HepG2 (cell line): ENCODE measurements around the gene TWNK. TPM values are rescaled to one million over a fixed set of nuclear protein-coding genes. Genes with fewer than 3 reads are reported as not detected.

Experiments used
- AHDC1 ChIP-seq: sonication (generic); formaldehyde crosslinking; IDR thresholded peaks from 2 replicates; pipeline ENCODE4 v1.5.1; 2020; ENCODE audit warnings: mild to moderate bottlenecking, missing genetic modification reagents, borderline replicate concordance
- AHR ChIP-seq: IDR thresholded peaks from 2 replicates; pipeline ENCODE4 v1.6.1; 2018; ENCODE audit warnings: missing genetic modification reagents, missing compliant biosample characterization
- BHLHE40 ChIP-seq: IDR thresholded peaks from 2 replicates; pipeline ENCODE4 v1.6.1; 2011; ENCODE audit warnings: low read length, improper control_type of control experiment
- FOXA3 ChIP-seq: IDR thresholded peaks from 2 replicates; pipeline ENCODE4 v1.6.1; 2016; ENCODE audit warnings: missing genetic modification reagents, missing compliant biosample characterization
- HNRNPLL ChIP-seq: fragments of 200-400 bp; formaldehyde crosslinking; IDR thresholded peaks from 2 replicates; pipeline ENCODE4 v1.6.1; 2017; ENCODE audit warnings: mild to moderate bottlenecking, low read depth, low read length; ENCODE audit not compliant: poor library complexity, severe bottlenecking
- HOXA7 ChIP-seq: sonication (generic); formaldehyde crosslinking; IDR thresholded peaks from 2 replicates; pipeline ENCODE4 v1.8.1; 2022; ENCODE audit warnings: mild to moderate bottlenecking, missing genetic modification reagents, moderate library complexity
- IKZF4 ChIP-seq: sonication (generic); formaldehyde crosslinking; IDR thresholded peaks from 2 replicates; pipeline ENCODE4 v1.5.1; 2020; ENCODE audit warnings: borderline replicate concordance, mild to moderate bottlenecking, low read depth, missing genetic modification reagents; ENCODE audit errors: not compliant biosample characterization
- IRF9 ChIP-seq: sonication (generic); formaldehyde crosslinking; IDR thresholded peaks from 2 replicates; pipeline ENCODE4 v1.8.0; 2022; ENCODE audit warnings: missing genetic modification reagents, mild to moderate bottlenecking, borderline replicate concordance
- IRX3 ChIP-seq: sonication (generic); formaldehyde crosslinking; IDR thresholded peaks from 2 replicates; pipeline ENCODE4 v1.8.1; 2023; ENCODE audit warnings: mild to moderate bottlenecking, low read depth, missing genetic modification reagents, borderline replicate concordance
- KLF15 ChIP-seq: sonication (generic); formaldehyde crosslinking; IDR thresholded peaks from 2 replicates; pipeline ENCODE4 v1.8.1; 2023; ENCODE audit warnings: borderline replicate concordance, mild to moderate bottlenecking, inconsistent platforms, missing genetic modification reagents, mixed read lengths
- LBX2 ChIP-seq: sonication (generic); formaldehyde crosslinking; IDR thresholded peaks from 2 replicates; pipeline ENCODE4 v1.5.0; 2020; ENCODE audit warnings: missing genetic modification reagents, mild to moderate bottlenecking, borderline replicate concordance
- PRDM4 ChIP-seq: sonication (generic); formaldehyde crosslinking; IDR thresholded peaks from 2 replicates; pipeline ENCODE4 v1.9.0; 2021; ENCODE audit warnings: missing genetic modification reagents, borderline replicate concordance
- RNF2 ChIP-seq: fragments of 450-650 bp; conservative IDR thresholded peaks from 2 replicates; pipeline ENCODE4 v1.6.1; 2016; ENCODE audit warnings: low read depth
- U2AF2 ChIP-seq: fragments of 200-400 bp; formaldehyde crosslinking; IDR thresholded peaks from 2 replicates; pipeline ENCODE4 v1.6.1; 2017; ENCODE audit warnings: low read depth, mild to moderate bottlenecking, low read length
- ZFP82 ChIP-seq: sonication (generic); formaldehyde crosslinking; IDR thresholded peaks from 2 replicates; pipeline ENCODE4 v1.5.1; 2020; ENCODE audit warnings: mild to moderate bottlenecking, missing genetic modification reagents, borderline replicate concordance
- ZNF12 ChIP-seq: sonication (generic); formaldehyde crosslinking; IDR thresholded peaks from 2 replicates; pipeline ENCODE4 v1.5.0; 2020; ENCODE audit warnings: missing genetic modification reagents
- polyA plus RNA-seq, 8 experiments: library from polyadenylated mRNA; depleted of rRNA in 3 of 8; stranded (reverse) in 7 of 8; unstranded in 1 of 8; fragments of >200 nt; fragmentation: Illumina TruSeq in 4 of 8; extraction: Trizol in 4 of 8; gene quantifications; 2 replicates each; pipeline versions ENCODE4 v1.2.1 to v1.2.3, GENCODE V29; 2011 to 2016; ENCODE audit warnings: low read depth in 4 of 8, missing spikeins in 1 of 8, mixed read lengths in 1 of 8; ENCODE audit not compliant: insufficient read depth in 1 of 8
- total RNA-seq, 5 experiments: library from RNA; depleted of rRNA; stranded (reverse); fragments of >200 nt; fragmentation: Illumina TruSeq; extraction: Trizol; gene quantifications; 2 replicates each; pipeline ENCODE4 v1.2.3, GENCODE V29; 2016; ENCODE audit warnings: low read depth in 1 of 5
- TF ChIP-seq, protein P1 (sequence below): IDR thresholded peaks from 2 replicates; pipeline ENCODE4 v1.6.1; 2018; ENCODE audit warnings: missing genetic modification reagents, mild to moderate bottlenecking, missing compliant biosample characterization

TWNK gene
- total and polyA plus RNA-seq, 2 of the 13 experiments (the other 11 are each of a cell fraction or from before 2014, with no cell fraction given) = 10.7 to 16.5 TPM

GRCh38 chr10:101042667-101043362 is 55.5 kb downstream of the TWNK start (continued):
- TF ChIP-seq AHDC1 (CRISPR knock-in tag) (no peak), AHR (CRISPR knock-in tag) (0 out of 2 replicates have a peak, but pooled peaks have one; percentile 33), U2AF2 (no peak), ZFP82 (CRISPR knock-in tag) (no peak), ZNF12 (CRISPR knock-in tag) (no peak), PRDM4 (no peak), LBX2 (CRISPR knock-in tag) (no peak), IRF9 (no peak), RNF2 (no peak), HNRNPLL (peak; percentile 63), HOXA7 (CRISPR knock-in tag) (no peak), KLF15 (CRISPR knock-in tag) (no peak), FOXA3 (CRISPR knock-in tag) (no peak), BHLHE40 (no peak), IRX3 (CRISPR knock-in tag) (no peak), IKZF4 (CRISPR knock-in tag) (no peak)
- TF ChIP-seq, protein P1, sequence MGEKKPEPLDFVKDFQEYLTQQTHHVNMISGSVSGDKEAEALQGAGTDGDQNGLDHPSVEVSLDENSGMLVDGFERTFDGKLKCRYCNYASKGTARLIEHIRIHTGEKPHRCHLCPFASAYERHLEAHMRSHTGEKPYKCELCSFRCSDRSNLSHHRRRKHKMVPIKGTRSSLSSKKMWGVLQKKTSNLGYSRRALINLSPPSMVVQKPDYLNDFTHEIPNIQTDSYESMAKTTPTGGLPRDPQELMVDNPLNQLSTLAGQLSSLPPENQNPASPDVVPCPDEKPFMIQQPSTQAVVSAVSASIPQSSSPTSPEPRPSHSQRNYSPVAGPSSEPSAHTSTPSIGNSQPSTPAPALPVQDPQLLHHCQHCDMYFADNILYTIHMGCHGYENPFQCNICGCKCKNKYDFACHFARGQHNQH (CRISPR knock-in tag) = peak; percentile 36; the same call in 1 of the 2 replicates
